ENCODE measurements around the gene ATR.

DNA sequence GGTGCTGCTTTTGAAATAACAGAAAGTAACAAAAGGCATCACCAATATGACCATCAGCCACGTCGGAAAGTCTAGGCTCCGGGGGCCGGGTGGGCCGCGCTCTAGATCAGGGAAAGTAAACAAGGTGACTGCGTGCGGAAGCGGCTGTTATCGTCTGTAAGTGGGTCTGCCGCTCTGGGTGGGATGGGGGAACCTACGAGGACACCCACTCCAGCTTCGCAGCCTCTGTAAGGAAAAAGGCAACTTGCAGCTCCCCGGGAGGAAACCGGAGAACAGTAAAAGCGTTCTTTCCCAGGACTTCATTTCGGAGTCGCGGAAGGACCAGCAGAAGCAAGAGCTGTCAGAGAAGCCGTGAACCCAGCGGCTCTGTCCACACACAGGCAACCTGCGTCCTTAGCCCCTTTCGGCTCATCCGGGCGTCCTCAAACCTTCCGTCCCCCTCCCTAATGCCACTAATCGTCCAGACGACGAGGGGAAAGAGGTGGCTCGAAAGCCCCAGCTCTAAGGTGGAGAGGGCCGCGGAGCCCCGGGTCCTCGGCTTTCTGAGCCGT is 131.2 kb downstream of the ATR start:
- TF ChIP-seq, protein P1, sequence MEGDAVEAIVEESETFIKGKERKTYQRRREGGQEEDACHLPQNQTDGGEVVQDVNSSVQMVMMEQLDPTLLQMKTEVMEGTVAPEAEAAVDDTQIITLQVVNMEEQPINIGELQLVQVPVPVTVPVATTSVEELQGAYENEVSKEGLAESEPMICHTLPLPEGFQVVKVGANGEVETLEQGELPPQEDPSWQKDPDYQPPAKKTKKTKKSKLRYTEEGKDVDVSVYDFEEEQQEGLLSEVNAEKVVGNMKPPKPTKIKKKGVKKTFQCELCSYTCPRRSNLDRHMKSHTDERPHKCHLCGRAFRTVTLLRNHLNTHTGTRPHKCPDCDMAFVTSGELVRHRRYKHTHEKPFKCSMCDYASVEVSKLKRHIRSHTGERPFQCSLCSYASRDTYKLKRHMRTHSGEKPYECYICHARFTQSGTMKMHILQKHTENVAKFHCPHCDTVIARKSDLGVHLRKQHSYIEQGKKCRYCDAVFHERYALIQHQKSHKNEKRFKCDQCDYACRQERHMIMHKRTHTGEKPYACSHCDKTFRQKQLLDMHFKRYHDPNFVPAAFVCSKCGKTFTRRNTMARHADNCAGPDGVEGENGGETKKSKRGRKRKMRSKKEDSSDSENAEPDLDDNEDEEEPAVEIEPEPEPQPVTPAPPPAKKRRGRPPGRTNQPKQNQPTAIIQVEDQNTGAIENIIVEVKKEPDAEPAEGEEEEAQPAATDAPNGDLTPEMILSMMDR (conservative IDR thresholded peaks at IDR 0.05; ENCODE audit: low read depth, low read length) = no peak
- TF ChIP-seq RAD21 (IDR thresholded peaks at IDR 0.05; ENCODE audit: low read length) = no peak
- no peak for TF ChIP-seq POLR2A (IDR thresholded peaks at IDR 0.05; ENCODE audit: low read depth, low read length)
- no peak for TF ChIP-seq MXI1 (IDR thresholded peaks at IDR 0.05; ENCODE audit: borderline replicate concordance, low read depth, low read length)
- TF ChIP-seq, protein P2, sequence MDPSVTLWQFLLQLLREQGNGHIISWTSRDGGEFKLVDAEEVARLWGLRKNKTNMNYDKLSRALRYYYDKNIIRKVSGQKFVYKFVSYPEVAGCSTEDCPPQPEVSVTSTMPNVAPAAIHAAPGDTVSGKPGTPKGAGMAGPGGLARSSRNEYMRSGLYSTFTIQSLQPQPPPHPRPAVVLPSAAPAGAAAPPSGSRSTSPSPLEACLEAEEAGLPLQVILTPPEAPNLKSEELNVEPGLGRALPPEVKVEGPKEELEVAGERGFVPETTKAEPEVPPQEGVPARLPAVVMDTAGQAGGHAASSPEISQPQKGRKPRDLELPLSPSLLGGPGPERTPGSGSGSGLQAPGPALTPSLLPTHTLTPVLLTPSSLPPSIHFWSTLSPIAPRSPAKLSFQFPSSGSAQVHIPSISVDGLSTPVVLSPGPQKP (IDR thresholded peaks at IDR 0.05; ENCODE audit: borderline replicate concordance, low read depth, low read length) = no peak
- no peak for TF ChIP-seq NFE2L2 (IDR thresholded peaks at IDR 0.05; ENCODE audit: low read depth, low read length)
- TF ChIP-seq SMC3 (IDR thresholded peaks at IDR 0.05; ENCODE audit: low read depth, low read length) = no peak
- TF ChIP-seq, protein P3, sequence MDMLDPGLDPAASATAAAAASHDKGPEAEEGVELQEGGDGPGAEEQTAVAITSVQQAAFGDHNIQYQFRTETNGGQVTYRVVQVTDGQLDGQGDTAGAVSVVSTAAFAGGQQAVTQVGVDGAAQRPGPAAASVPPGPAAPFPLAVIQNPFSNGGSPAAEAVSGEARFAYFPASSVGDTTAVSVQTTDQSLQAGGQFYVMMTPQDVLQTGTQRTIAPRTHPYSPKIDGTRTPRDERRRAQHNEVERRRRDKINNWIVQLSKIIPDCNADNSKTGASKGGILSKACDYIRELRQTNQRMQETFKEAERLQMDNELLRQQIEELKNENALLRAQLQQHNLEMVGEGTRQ (IDR thresholded peaks at IDR 0.05; ENCODE audit: low read depth, low read length) = no peak
- no peak for TF ChIP-seq BHLHE40 (IDR thresholded peaks at IDR 0.05; ENCODE audit: low read depth, low read length)
- TF ChIP-seq MAFK (IDR thresholded peaks at IDR 0.05; ENCODE audit: low read depth, low read length) = no peak
